Right lobe of liver (tissue), 6 donors: ENCODE results near the gene RUBCNL. TPM values are rescaled to one million over a fixed set of nuclear protein-coding genes. Genes with fewer than 3 reads are reported as not detected.

ENCODE experiments used
- ATAC-seq, 4 donors: fragments of 200-7000 bp; cut with Tn5 transposase; one replicate each; pipeline ENCODE4 v1.9.1; 2020; ENCODE audit warnings: mild to moderate bottlenecking in 4 of 4, moderate library complexity in 4 of 4
- DNase-seq, 3 donors: peaks; one replicate each; pipeline ENCODE4 v3.0.0-alpha.2; 2020
- H3K27ac ChIP-seq, 3 donors: fragments of 200-600 bp; one replicate each; pipeline ENCODE4 v1.8.0; 2022
- H3K27me3 ChIP-seq, 2 donors: fragments of 200-600 bp; one replicate each; pipeline ENCODE4 v1.8.0; 2022
- H3K36me3 ChIP-seq, 4 donors: fragments of 200-600 bp; sonication (generic) in 1 of 4; one replicate each; pipeline versions ENCODE4 v1.5.1 to v1.8.0; 2017 to 2022; ENCODE audit warnings: control low read depth in 1 of 4
- H3K4me1 ChIP-seq, 4 donors: fragments of 200-600 bp; sonication (generic) in 1 of 4; one replicate each; pipeline versions ENCODE4 v1.5.1 to v1.8.0; 2017 to 2022; ENCODE audit warnings: control low read depth in 1 of 4
- H3K4me3 ChIP-seq, 3 donors: fragments of 200-600 bp; one replicate each; pipeline ENCODE4 v1.8.0; 2022
- H3K9me3 ChIP-seq, 4 donors: fragments of 200-600 bp; sonication (generic) in 1 of 4; one replicate each; pipeline versions ENCODE4 v1.5.1 to v1.8.0; 2017 to 2022; ENCODE audit warnings: control low read depth in 1 of 4
- POLR2A ChIP-seq: fragments of 450-650 bp; IDR thresholded peaks from one replicate; pipeline ENCODE4 v1.6.1; 2017; ENCODE audit warnings: antibody characterized with exemption, mild to moderate bottlenecking
- WGBS: methylation state at CpG from one replicate; pipeline ENCODE4 v1.1.6; 2018; ENCODE audit warnings: low coverage, low lambda C conversion rate; ENCODE audit not compliant: insufficient coverage; ENCODE audit errors: missing lambda C conversion rate; 5-methylcytosine and 5-hydroxymethylcytosine counted together
- intact Hi-C, 2 donors: fragments of 100-400 bp; cut with DNase I; formaldehyde crosslinking; loops; one replicate each; pipeline versions ENCODE4 v1.11.2 to v1.14.1; 2022
- total RNA-seq, 6 experiments: library from RNA; depleted of rRNA in 2 of 6; stranded (reverse); fragments of >200 nt in 2 of 6; fragmentation: NEBNext Ultra II Directional in 3 of 6; extraction: Animal tissue kit (Norgen Biotek cat#: 25700) in 3 of 6; gene quantifications; one replicate each; pipeline versions ENCODE4 v1.1.0 to v1.2.4, GENCODE V29; 2016 to 2023
- TF ChIP-seq, protein P1 (sequence below), 4 donors: fragments of 200-600 bp in 3 of 4; fragments of 450-650 bp in 1 of 4; IDR thresholded peaks; one replicate each; pipeline versions ENCODE4 v1.5.1 to v1.8.0; 2016 to 2022; ENCODE audit warnings: antibody characterized with exemption in 4 of 4, mild to moderate bottlenecking in 2 of 4
- donor health status: DM: no; HTN: yes; CAD: no.
- donor health status: DM: no; HTN: no; CAD: no.
- donor health status: DM: no; HTN: no; CAD: no.
- donor health status: DM: no; HTN: yes; CAD: no.
- donor health status: DM: no; HTN: yes; CAD: no.

RUBCNL gene
- total RNA-seq, 6 experiments from 2014 or later = 0.46 to 2.3 (median 1.0) TPM

DNA sequence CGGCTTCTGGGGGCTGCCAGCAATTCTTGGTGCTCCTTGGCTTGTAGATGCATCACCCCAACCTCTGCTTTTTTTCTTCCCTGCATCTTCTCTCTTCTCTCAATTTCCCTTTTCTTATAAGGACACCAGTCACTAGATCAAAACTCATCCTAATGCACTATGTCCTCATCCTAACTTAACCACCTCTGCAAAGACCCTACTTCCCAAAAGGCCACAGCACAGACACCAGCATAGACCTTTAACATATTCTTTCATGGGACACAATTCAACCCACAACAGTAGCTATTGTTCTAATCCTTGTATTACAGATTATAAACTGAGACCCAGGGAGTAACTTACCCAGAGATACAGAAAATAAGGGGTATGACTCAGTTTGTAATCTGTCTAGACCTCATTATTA, 47.0 kb downstream of the RUBCNL start:
- intact Hi-C loops = no loop called here
- Histone ChIP-seq H3K27ac (no peak overlapping the region), H3K36me3 (no peaks in the 10 kb centered on the region), H3K4me1 (no peaks in the 10 kb centered on the region), H3K27me3 (no peaks in the 10 kb centered on the region), H3K4me3 (no peak overlapping the region), H3K9me3 (no peaks in the 10 kb centered on the region)
- no peak for ATAC-seq
- DNase-seq = no peak
- TF ChIP-seq, protein P1, sequence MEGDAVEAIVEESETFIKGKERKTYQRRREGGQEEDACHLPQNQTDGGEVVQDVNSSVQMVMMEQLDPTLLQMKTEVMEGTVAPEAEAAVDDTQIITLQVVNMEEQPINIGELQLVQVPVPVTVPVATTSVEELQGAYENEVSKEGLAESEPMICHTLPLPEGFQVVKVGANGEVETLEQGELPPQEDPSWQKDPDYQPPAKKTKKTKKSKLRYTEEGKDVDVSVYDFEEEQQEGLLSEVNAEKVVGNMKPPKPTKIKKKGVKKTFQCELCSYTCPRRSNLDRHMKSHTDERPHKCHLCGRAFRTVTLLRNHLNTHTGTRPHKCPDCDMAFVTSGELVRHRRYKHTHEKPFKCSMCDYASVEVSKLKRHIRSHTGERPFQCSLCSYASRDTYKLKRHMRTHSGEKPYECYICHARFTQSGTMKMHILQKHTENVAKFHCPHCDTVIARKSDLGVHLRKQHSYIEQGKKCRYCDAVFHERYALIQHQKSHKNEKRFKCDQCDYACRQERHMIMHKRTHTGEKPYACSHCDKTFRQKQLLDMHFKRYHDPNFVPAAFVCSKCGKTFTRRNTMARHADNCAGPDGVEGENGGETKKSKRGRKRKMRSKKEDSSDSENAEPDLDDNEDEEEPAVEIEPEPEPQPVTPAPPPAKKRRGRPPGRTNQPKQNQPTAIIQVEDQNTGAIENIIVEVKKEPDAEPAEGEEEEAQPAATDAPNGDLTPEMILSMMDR (IDR thresholded peaks at IDR 0.05) = no peak
- no peak for TF ChIP-seq POLR2A
- WGBS = 89% methylated on average over 1 of the region's 1 CpG

DNA sequence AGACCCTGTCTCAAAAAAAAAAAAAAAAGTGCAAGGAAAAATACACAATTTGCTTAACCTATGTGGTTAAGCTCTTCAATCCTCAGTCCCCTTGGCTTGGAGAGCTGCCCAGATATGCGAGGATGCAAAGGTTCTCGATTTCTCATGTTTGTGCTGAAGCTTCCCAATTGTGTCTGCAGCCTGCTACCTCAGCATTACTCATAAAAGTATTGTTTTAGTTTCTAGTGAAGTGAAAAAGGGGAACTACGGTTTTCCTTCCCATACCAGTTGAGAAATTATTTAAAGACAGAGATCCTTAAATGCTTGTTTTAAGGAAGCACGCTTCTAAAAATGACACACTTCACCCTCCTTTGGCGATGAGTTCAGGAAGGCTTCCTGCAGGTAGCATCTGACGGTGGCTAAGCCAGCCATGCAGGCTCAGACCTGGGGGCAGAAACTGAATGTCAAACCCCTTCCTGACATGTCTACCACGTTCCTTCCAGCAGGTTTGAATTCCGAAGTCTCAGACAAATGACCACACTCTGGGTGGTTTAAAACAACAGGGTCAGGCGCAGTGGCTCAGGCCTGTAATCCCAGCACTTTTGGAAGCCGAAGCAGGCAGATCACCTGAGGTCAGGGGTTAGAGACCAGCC, 47.9 kb downstream of the RUBCNL start:
- DNase-seq = peak in 1 of 3 donors; percentile 45
- TF ChIP-seq, protein P1 (IDR thresholded peaks at IDR 0.05) = no peak
- no peak for TF ChIP-seq POLR2A

DNA sequence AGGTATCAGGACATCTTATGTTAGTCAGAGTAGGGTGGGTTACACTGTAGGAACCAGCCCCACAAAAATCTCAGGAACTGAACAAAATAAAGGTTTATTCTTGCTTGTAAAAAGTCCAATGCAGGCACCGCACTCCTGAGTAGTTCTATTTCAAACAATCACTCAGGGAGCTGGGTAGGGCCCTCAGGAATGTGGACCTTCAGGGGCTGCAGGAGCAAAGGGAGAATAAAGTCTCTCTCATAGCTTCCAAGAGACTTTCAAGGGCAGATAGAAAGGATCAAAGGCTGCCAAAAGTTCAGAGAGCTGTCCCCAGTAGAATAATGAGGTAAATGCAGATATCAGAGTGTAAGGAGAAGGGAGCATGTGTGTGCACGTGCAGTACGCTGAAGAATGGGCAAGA, 49.4 kb downstream of the RUBCNL start:
- no peaks in the 10 kb centered on the region for H3K27me3 ChIP-seq
- no peak overlapping the region for H3K27ac ChIP-seq
- TF ChIP-seq, protein P1 (IDR thresholded peaks at IDR 0.05) = no peak
- TF ChIP-seq POLR2A = no peak
- no peaks in the 10 kb centered on the region for H3K4me1 ChIP-seq
- intact Hi-C loops = no loop called here
- H3K36me3 ChIP-seq = no peaks in the 10 kb centered on the region
- no peak for DNase-seq
- no peaks in the 10 kb centered on the region for H3K9me3 ChIP-seq
- WGBS = 67% methylated on average over 3 of the region's 3 CpGs
- no peak overlapping the region for H3K4me3 ChIP-seq
- no peak for ATAC-seq

More for the DNA sequence above, 47.9 kb downstream of the RUBCNL start:
- peak in 3 of 4 donors; percentile 39 to 50 (median 49) for ATAC-seq
- WGBS = 48% methylated on average over 7 of the region's 10 CpGs
- Histone ChIP-seq H3K27ac (no peak overlapping the region), H3K36me3 (no peaks in the 10 kb centered on the region), H3K9me3 (no peaks in the 10 kb centered on the region), H3K4me1 (no peaks in the 10 kb centered on the region), H3K27me3 (no peaks in the 10 kb centered on the region), H3K4me3 (no peak overlapping the region)
- intact Hi-C loops = no loop called here

DNA sequence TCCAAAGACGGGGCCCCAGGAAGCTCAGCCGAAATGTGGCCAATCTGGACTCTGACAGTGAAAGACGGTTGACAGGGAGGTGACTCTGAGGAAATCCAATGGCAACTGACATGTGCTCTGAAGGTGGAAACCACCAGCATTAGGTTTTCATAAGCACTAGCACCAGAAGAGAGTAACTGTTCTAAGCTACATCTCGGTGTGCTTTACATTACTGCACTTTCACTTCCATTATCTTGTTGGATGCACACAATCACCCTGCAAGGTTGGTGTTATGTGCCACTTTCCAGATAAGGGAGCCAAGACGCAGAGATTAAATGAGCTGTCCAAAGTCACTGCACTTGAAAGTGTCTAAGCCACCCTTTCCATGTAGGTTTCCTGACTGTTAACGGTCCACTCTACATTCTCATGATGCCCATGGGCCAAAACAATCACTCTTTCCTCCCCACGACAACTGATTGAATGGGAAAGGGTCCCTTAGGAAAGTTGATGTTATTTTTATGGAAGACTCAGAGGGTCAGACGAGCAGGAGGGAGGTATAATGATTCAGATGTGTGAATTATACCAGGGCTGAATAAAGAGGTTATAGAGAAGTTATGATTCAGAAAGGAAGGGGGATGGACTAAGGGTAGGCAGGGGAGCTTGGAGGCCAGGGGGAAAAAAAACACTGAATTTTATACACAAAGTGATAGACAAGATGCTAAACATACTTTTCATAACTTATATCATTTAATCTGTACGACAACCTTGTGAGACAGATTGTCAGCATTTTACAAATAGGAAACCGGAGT, 52.8 kb downstream of the RUBCNL start:
- H3K27me3 ChIP-seq = no peaks in the 10 kb centered on the region
- H3K27ac ChIP-seq = no peak overlapping the region
- TF ChIP-seq, protein P1 (IDR thresholded peaks at IDR 0.05) = no peak
- TF ChIP-seq POLR2A = no peak
- H3K9me3 ChIP-seq = no peaks in the 10 kb centered on the region
- no peaks in the 10 kb centered on the region for H3K36me3 ChIP-seq
- intact Hi-C loops = no loop called here
- H3K4me1 ChIP-seq = no peaks in the 10 kb centered on the region
- no peak overlapping the region for H3K4me3 ChIP-seq
- DNase-seq = no peak
- ATAC-seq = peak in 1 of 4 donors; percentile 19
- 57% methylated on average over 8 of the region's 10 CpGs for WGBS
